ENCODE data around the gene TCTA.

- TF ChIP-seq CTCF (IDR thresholded peaks at IDR 0.05; ENCODE audit: low read depth, low read length) (no peak), POLR2A (IDR thresholded peaks at IDR 0.05; ENCODE audit: extremely low read depth, insufficient read length) (no peak)
Observed at GRCh38 chr3:49411535-49411967, 672 bp upstream of the TCTA start.

Data from NB4 (cell line).